HG03457 (cell line): ENCODE data around the gene CADPS2.
"Not testable (repeated sequence)": the region's sequence is repeated elsewhere in the genome, so short reads cannot be mapped to it uniquely, and the experiment has no call there.

Source experiments
- ATAC-seq: cut with Tn5 transposase; IDR thresholded peaks from one replicate; pipeline ENCODE4 v1.9.1; 2021; ENCODE audit warnings: moderate number of reproducible peaks; ENCODE audit not compliant: unreplicated experiment

CADPS2 gene

DNA sequence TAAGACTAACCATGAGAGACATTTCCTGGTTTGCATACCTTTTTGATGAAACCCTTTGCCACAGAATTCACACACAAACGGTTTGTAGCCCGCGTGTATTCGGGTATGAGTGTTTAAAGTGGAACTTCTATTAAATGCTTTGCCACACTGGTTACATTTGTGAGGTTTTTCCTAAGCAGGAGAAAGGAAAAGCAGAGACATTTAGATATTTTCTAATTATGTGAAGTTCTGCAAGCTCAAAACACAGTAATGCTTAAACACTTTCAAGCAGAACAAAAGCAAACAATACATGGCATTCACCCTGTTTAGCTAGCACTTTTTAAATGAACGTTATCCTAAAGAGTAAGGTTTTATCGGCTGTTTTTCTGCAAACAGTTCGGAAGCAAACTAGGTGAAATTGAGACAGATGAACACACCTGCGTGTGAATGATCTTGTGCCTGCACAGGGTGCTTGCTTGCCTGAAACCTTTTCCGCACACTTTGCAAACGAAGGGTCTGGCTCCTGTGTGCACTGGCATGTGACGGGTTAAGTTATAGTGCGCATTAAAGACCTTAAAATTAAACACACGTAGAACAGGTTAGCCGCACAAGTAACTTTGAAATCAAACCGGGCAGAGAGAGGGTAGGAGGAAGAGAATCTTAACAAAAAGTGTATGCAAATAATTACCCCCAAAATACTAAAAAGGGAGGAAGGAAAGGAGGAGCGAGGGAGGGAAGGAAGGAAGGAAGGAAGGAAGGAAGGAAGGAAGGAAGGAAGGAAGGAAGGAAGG is 583.3 kb downstream of the CADPS2 start:
- ATAC-seq: no peak

DNA sequence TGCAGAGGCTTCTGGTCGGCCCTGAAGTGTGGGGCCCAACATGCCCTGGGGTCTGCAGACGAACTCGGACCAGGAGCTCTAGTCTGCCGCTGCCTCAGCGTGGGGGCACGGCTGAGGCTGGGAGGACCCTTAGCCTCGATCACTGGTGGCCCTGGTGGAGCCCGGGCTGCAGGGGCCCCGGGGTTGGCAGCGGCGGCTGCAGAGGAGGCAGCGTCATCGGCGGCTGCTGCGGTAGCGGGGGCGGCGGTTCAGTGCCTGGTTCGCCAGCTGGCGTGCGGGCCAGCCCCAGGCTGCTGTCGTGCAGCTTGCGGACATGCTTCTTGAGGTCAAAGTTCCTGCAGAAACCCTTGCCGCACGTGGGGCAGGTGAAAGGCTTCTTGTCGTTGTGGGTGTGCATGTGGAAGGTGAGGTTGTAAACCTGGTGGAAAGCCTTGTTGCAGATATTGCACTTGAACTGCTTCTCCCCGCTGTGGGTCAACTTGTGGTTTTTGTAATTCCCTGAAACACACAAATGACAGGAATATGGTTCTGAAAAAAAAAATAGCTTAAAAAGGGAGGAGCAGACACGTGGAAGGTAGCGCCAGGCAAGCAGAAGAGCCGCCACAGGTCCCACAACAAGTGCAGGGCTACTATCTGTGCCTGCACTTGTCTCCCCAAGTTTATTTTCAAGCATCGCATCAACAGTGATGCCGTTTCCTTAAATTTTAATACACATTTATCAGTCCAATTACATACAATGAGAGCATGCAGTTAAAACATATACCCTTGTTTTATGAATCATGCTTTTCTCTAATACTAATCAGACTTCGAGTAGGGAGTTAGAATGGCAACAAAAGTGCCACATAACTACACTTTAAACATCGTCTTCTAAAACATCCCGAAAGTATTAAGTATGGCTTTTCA is 584.2 kb downstream of the CADPS2 start:
- ATAC-seq: no peak

GRCh38 chr7:122300956-122301833 is 585.1 kb downstream of the CADPS2 start:
- no peak for ATAC-seq

DNA sequence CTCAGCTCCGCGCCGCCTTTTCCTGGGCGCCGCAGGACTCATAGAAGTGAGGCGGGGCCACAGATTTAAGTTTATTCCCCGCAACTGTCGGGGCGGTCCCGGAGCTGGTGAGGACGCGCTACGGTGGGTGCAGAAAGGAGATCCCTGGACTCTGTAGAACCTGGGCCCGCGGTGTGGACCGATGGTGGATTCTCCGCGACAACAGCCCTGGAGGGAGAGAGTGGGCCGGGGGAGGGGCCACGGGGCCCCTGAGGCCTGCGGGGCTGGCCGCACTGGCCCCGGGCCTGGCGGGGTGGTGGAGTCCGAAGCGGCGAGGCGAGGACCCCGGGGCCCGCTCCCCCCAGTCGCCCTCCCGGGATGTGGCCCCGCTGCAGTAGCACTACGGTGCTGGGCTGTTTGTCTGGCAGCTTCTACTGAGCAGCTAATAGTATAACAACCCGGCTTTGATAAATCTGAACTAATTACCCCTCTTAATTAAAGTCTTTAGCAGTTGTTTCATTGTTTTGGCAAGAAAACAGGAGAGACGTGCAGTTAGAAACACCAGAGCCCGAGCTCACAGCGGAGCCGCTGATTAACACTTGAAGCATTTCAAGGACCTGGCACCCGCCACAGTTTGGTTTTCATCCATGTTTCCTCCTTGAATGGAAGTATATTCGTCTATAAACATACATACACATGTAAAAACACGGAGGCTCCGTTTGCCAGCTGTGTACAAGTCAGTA is 585.9 kb downstream of the CADPS2 start:
- ATAC-seq: no peak

- ATAC-seq: no peak
Observed at GRCh38 chr7:122299624-122300210, 586.5 kb downstream of the CADPS2 start.

- ATAC-seq: no peak
Observed at GRCh38 chr7:122298618-122299017, 587.6 kb downstream of the CADPS2 start.

GRCh38 chr7:122298131-122298530 is 588.1 kb downstream of the CADPS2 start:
- no peak for ATAC-seq

GRCh38 chr7:122291189-122291588 is 595.1 kb downstream of the CADPS2 start:
- ATAC-seq: no peak

GRCh38 chr7:122290476-122290875 is 595.8 kb downstream of the CADPS2 start:
- no peak for ATAC-seq

DNA sequence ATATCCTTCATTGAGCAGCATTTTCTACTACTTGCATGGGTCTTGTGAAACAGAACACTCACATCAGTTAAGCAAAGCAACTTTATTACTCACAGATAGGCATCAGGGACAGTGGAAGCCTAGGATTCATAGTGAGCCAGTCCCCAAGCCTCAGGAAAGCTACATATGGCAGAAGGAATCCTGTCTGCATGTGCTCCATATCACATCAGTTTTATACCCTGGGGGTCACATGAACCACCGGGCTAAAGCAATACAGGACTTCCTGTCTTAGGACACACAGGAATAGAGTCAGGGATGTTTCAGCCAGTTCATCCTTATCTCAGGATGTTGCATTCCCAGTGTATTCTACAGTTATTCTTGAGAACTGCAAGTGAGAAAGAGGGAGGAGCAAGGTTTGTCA is 596.8 kb downstream of the CADPS2 start:
- no peak for ATAC-seq

DNA sequence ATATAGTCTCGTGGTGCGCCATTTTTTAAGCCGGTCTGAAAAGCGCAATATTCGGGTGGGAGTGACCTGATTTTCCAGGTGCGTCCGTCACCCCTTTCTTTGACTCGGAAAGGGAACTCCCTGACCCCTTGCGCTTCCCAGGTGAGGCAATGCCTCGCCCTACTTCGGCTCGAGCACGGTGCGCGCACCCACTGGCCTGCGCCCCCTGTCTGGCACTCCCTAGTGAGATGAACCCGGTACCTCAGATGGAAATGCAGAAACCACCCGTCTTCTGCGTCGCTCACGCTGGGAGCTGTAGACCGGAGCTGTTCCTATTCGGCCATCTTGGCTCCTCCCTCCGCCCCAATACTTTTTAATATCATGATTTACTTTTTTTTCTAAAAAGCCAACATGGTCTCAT is 601.7 kb downstream of the CADPS2 start:
- ATAC-seq: not testable (repeated sequence)

DNA sequence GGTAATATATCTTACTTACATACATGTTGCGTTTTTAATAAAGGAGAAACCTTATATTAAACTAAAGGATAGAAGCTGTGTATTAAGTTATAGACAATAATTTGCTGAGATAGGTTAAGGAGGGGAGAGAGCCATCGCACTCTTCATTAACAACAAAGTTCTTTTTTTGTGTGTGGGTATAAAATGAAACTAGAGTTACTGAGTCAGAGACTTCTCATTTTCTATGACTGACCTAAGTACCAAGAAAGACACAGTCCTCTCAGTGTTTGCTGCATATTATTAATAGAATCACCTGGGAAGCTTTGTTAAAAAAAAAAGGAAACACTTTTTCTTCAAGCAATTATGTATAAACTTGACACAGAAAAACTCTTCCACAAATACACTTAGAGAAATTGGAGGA is 613.1 kb downstream of the CADPS2 start:
- ATAC-seq: no peak

- ATAC-seq: no peak
Observed at GRCh38 chr7:122269241-122269640, 617.0 kb downstream of the CADPS2 start.
